K562 (cell line): ENCODE data around the gene GUCA1A. TPM values are rescaled to one million over a fixed set of nuclear protein-coding genes. Genes with fewer than 3 reads are reported as not detected.

Experiments
- ARID1B ChIP-seq: fragments of 450-650 bp; IDR thresholded peaks from 2 replicates; pipeline ENCODE4 v1.6.1; 2016; ENCODE audit warnings: antibody characterized with exemption, mild to moderate bottlenecking, inconsistent platforms
- DIDO1 ChIP-seq: fragments of 450-650 bp; IDR thresholded peaks from 2 replicates; pipeline ENCODE4 v1.6.1; 2016; ENCODE audit warnings: low read depth, missing biosample characterization, missing genetic modification characterization
- EP400 ChIP-seq: fragments of 450-650 bp; IDR thresholded peaks from 2 replicates; pipeline ENCODE4 v1.6.1; 2017; ENCODE audit warnings: antibody characterized with exemption, mild to moderate bottlenecking, moderate library complexity
- FOSL1 ChIP-seq: fragments of 200-800 bp; sonication (Bioruptor generic); conservative IDR thresholded peaks from 2 replicates; pipeline ENCODE4 v1.6.1; 2016; ENCODE audit warnings: missing genetic modification characterization, missing compliant biosample characterization
- FOXM1 ChIP-seq, 2 experiments: fragments of 450-650 bp in 1 of 2; sonication (generic) in 1 of 2; formaldehyde crosslinking in 1 of 2; IDR thresholded peaks; 2 replicates each; pipeline versions ENCODE4 v1.6.1 to v1.9.0; 2017 to 2022; ENCODE audit warnings: low read depth in 2 of 2, mild to moderate bottlenecking in 2 of 2, missing genetic modification reagents in 1 of 2, moderate library complexity in 1 of 2
- NBN ChIP-seq: fragments of 450-650 bp; IDR thresholded peaks from 2 replicates; pipeline ENCODE4 v1.6.1; 2016; ENCODE audit warnings: low read depth, mild to moderate bottlenecking
- RBBP5 ChIP-seq: fragments of 200-600 bp; sonication (generic); IDR thresholded peaks from 2 replicates; pipeline ENCODE4 v1.6.1; 2012; ENCODE audit warnings: borderline replicate concordance, mild to moderate bottlenecking, low read length, control low read depth, inconsistent platforms; ENCODE audit not compliant: insufficient read depth, poor library complexity, severe bottlenecking
- RFX7 ChIP-seq: fragments of 250-450 bp; sonication (Bioruptor Pico); IDR thresholded peaks from 2 replicates; pipeline ENCODE4 v1.5.1; 2021; ENCODE audit warnings: mild to moderate bottlenecking
- SMAD3 ChIP-seq: fragments of 450-650 bp; formaldehyde crosslinking; conservative IDR thresholded peaks from 2 replicates; pipeline ENCODE4 v1.4.0; 2020; ENCODE audit warnings: mild to moderate bottlenecking
- SPI1 ChIP-seq: IDR thresholded peaks from 2 replicates; pipeline ENCODE4 v1.6.1; 2011; ENCODE audit warnings: low read depth, low read length, control low read depth, borderline replicate concordance
- TBL1XR1 ChIP-seq, 2 experiments: IDR thresholded peaks; 2 replicates each; pipeline ENCODE4 v1.6.1; 2012; ENCODE audit warnings: improper control_type of control experiment in 2 of 2, low read length in 2 of 2, mild to moderate bottlenecking in 1 of 2
- ZFX ChIP-seq: sonication (generic); formaldehyde crosslinking; IDR thresholded peaks from 2 replicates; pipeline ENCODE4 v1.8.0; 2022; ENCODE audit warnings: mild to moderate bottlenecking, missing genetic modification reagents, moderate library complexity
- polyA plus RNA-seq, 8 experiments: library from polyadenylated mRNA; depleted of rRNA in 4 of 8; stranded (reverse) in 5 of 8; unstranded in 3 of 8; fragments of >200 nt; fragmentation: Nextera tagmentation in 2 of 8; fragmentation: Illumina TruSeq in 1 of 8; extraction: Ambion mirVana in 2 of 8; extraction: Trizol in 1 of 8; gene quantifications; 2 replicates each; pipeline versions ENCODE4 v1.2.1 to v1.2.3, GENCODE V29; 2011 to 2014; ENCODE audit warnings: inconsistent platforms in 1 of 8, missing spikeins in 1 of 8
- total RNA-seq, 7 experiments: library from RNA; depleted of rRNA in 6 of 7; stranded (reverse); fragments of >200 nt in 6 of 7; fragmentation: Illumina TruSeq in 2 of 7; extraction: Trizol in 2 of 7; gene quantifications; 2 replicates each; pipeline versions ENCODE4 v1.2.1 to v1.2.3, GENCODE V29; 2011 to 2021; ENCODE audit warnings: low replicate concordance in 1 of 7
- TF ChIP-seq, protein P1 (sequence below): fragments of 250-450 bp; sonication (Bioruptor Pico); IDR thresholded peaks from 2 replicates; pipeline ENCODE4 v1.4.0; 2020; ENCODE audit warnings: mild to moderate bottlenecking, moderate library complexity, borderline replicate concordance
- TF ChIP-seq, protein P2 (sequence below): fragments of 450-650 bp; formaldehyde crosslinking; IDR thresholded peaks from 2 replicates; pipeline ENCODE4 v1.4.0; 2022; ENCODE audit warnings: missing genetic modification characterization
- TF ChIP-seq, protein P3 (sequence below): fragments of 150-350 bp; IDR thresholded peaks from 2 replicates; pipeline ENCODE4 v1.6.1; 2014; ENCODE audit warnings: low read depth, mild to moderate bottlenecking, low read length, borderline replicate concordance
- TF ChIP-seq, protein P4 (sequence below): sonication (generic); formaldehyde crosslinking; IDR thresholded peaks from 2 replicates; pipeline ENCODE4 v1.4.0; 2020; ENCODE audit warnings: mild to moderate bottlenecking, missing genetic modification reagents

GUCA1A gene
- total and polyA plus RNA-seq, 9 of the 15 experiments (the other 6 are each of a cell fraction or from before 2014, with no cell fraction given): not detected

DNA sequence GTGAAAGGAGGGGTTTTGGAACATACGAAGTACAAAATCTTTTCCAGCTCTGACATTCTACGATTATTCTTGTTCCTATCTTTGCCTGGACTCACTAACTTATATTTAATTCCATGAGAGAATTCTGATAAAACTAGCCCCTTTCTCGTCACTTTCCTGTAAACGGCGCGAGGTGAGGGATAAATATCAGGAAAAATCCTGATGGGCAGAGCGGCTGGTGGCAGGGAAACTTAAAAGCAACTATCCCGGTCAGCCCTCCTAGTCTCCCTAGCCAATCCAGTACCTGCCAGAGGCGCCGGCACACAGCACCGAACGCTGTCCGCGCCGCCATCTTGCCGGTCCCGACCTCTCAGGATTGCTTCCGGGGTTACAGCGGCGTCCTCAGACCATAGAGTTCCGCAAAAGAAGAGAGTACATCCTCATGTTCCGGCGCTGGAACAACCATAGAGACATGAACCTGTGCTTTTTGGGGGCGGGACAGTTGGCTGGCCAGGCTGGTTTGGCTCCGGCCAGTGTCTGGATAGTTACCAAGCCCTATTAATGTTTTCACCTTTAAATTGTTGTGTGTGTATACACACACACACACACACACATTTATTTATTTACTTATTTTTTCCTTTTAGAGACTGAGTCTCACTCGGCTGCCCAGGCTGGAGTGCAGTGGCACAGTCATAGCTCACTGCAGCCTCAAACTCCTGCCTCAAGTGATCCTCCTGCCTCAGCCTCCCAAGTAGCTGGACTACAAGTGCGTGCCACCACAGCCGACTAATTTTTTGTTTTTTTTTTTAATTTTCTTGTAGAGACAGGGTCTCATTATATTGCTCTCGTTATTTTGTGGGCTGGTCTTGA is 44.6 kb downstream of the GUCA1A start, which contains the start of gene MRPS10 (continued):
- peak; percentile 24; the same call in 1 of the 2 replicates for TF ChIP-seq FOXM1 (IDR thresholded peaks at IDR 0.05; ENCODE audit: low read depth)
- TF ChIP-seq FOXM1 (CRISPR knock-in tag; IDR thresholded peaks at IDR 0.05; ENCODE audit: low read depth): no peak
- TF ChIP-seq SMAD3 (CRISPR knock-in tag): no peak
- TF ChIP-seq FOSL1 (tag): peak; percentile 47
- TF ChIP-seq SPI1: peak; percentile 87
- TF ChIP-seq, protein P1, sequence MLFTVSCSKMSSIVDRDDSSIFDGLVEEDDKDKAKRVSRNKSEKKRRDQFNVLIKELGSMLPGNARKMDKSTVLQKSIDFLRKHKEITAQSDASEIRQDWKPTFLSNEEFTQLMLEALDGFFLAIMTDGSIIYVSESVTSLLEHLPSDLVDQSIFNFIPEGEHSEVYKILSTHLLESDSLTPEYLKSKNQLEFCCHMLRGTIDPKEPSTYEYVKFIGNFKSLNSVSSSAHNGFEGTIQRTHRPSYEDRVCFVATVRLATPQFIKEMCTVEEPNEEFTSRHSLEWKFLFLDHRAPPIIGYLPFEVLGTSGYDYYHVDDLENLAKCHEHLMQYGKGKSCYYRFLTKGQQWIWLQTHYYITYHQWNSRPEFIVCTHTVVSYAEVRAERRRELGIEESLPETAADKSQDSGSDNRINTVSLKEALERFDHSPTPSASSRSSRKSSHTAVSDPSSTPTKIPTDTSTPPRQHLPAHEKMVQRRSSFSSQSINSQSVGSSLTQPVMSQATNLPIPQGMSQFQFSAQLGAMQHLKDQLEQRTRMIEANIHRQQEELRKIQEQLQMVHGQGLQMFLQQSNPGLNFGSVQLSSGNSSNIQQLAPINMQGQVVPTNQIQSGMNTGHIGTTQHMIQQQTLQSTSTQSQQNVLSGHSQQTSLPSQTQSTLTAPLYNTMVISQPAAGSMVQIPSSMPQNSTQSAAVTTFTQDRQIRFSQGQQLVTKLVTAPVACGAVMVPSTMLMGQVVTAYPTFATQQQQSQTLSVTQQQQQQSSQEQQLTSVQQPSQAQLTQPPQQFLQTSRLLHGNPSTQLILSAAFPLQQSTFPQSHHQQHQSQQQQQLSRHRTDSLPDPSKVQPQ (CRISPR knock-in tag): no peak
- TF ChIP-seq, protein P2, sequence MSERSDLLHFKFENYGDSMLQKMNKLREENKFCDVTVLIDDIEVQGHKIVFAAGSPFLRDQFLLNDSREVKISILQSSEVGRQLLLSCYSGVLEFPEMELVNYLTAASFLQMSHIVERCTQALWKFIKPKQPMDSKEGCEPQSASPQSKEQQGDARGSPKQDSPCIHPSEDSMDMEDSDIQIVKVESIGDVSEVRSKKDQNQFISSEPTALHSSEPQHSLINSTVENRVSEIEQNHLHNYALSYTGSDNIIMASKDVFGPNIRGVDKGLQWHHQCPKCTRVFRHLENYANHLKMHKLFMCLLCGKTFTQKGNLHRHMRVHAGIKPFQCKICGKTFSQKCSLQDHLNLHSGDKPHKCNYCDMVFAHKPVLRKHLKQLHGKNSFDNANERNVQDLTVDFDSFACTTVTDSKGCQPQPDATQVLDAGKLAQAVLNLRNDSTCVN (CRISPR knock-in tag): no peak
- peak; percentile 74 for TF ChIP-seq EP400
- peak; percentile 91 for TF ChIP-seq DIDO1
- peak; percentile 99 for TF ChIP-seq RBBP5
- 0 out of 2 replicates have a peak, but pooled peaks have one; percentile 68 for TF ChIP-seq NBN
- TF ChIP-seq, protein P3, sequence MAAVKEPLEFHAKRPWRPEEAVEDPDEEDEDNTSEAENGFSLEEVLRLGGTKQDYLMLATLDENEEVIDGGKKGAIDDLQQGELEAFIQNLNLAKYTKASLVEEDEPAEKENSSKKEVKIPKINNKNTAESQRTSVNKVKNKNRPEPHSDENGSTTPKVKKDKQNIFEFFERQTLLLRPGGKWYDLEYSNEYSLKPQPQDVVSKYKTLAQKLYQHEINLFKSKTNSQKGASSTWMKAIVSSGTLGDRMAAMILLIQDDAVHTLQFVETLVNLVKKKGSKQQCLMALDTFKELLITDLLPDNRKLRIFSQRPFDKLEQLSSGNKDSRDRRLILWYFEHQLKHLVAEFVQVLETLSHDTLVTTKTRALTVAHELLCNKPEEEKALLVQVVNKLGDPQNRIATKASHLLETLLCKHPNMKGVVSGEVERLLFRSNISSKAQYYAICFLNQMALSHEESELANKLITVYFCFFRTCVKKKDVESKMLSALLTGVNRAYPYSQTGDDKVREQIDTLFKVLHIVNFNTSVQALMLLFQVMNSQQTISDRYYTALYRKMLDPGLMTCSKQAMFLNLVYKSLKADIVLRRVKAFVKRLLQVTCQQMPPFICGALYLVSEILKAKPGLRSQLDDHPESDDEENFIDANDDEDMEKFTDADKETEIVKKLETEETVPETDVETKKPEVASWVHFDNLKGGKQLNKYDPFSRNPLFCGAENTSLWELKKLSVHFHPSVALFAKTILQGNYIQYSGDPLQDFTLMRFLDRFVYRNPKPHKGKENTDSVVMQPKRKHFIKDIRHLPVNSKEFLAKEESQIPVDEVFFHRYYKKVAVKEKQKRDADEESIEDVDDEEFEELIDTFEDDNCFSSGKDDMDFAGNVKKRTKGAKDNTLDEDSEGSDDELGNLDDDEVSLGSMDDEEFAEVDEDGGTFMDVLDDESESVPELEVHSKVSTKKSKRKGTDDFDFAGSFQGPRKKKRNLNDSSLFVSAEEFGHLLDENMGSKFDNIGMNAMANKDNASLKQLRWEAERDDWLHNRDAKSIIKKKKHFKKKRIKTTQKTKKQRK: no peak
- 0 out of 4 replicates have a peak, but pooled peaks of 1 of the 2 experiments have one; percentile 10 for TF ChIP-seq TBL1XR1 (IDR thresholded peaks at IDR 0.05; ENCODE audit: low read length in 2 of 2)
- no peak for TF ChIP-seq RFX7 (CRISPR knock-in tag)
- TF ChIP-seq, protein P4, sequence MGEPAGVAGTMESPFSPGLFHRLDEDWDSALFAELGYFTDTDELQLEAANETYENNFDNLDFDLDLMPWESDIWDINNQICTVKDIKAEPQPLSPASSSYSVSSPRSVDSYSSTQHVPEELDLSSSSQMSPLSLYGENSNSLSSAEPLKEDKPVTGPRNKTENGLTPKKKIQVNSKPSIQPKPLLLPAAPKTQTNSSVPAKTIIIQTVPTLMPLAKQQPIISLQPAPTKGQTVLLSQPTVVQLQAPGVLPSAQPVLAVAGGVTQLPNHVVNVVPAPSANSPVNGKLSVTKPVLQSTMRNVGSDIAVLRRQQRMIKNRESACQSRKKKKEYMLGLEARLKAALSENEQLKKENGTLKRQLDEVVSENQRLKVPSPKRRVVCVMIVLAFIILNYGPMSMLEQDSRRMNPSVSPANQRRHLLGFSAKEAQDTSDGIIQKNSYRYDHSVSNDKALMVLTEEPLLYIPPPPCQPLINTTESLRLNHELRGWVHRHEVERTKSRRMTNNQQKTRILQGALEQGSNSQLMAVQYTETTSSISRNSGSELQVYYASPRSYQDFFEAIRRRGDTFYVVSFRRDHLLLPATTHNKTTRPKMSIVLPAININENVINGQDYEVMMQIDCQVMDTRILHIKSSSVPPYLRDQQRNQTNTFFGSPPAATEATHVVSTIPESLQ: no peak
- 0 out of 2 replicates have a peak, but pooled peaks have one; percentile 13 for TF ChIP-seq ARID1B
- TF ChIP-seq ZFX: peak; percentile 43; the same call in 1 of the 2 replicates
